Stimulated activated naive B cell treated with anti-CD40 and anti-IgM and Interleukin-4, amounts not matched to agents 10 μg/mL and 1 μg/mL and 100 μg/mL, for 72 hours (primary cell): ENCODE data around the gene XPC.

Experiments used
- ATAC-seq, 2 donors: fragments of 150-1000 bp; cut with Tn5 transposase; replicated peaks; 2 replicates each; pipeline ENCODE4 v1.10.0; 2021; ENCODE audit warnings: moderate library complexity in 1 of 2
- DNase-seq: peaks from one replicate; pipeline ENCODE4 v3.0.0; 2021
- H3K27ac Mint-ChIP-seq: one replicate; pipeline ENCODE4 v1.8.0; 2022; ENCODE audit warnings: mild to moderate bottlenecking, mixed read lengths
- H3K27me3 Mint-ChIP-seq, 2 donors: one replicate each; pipeline ENCODE4 v1.8.0; 2022; ENCODE audit warnings: mixed read lengths in 2 of 2
- H3K36me3 Mint-ChIP-seq, 2 donors: one replicate each; pipeline ENCODE4 v1.8.0; 2022; ENCODE audit warnings: mixed read lengths in 2 of 2, mild to moderate bottlenecking in 1 of 2
- H3K4me1 Mint-ChIP-seq, 2 donors: one replicate each; pipeline ENCODE4 v1.8.0; 2022; ENCODE audit warnings: mixed read lengths in 2 of 2, mild to moderate bottlenecking in 1 of 2
- H3K4me3 Mint-ChIP-seq, 2 donors: one replicate each; pipeline ENCODE4 v1.8.0; 2022; ENCODE audit warnings: mild to moderate bottlenecking in 2 of 2, mixed read lengths in 2 of 2, moderate library complexity in 1 of 2
- H3K9me3 Mint-ChIP-seq, 2 donors: one replicate each; pipeline ENCODE4 v1.8.0; 2022; ENCODE audit warnings: mixed read lengths in 2 of 2, mild to moderate bottlenecking in 1 of 2

XPC gene

DNA sequence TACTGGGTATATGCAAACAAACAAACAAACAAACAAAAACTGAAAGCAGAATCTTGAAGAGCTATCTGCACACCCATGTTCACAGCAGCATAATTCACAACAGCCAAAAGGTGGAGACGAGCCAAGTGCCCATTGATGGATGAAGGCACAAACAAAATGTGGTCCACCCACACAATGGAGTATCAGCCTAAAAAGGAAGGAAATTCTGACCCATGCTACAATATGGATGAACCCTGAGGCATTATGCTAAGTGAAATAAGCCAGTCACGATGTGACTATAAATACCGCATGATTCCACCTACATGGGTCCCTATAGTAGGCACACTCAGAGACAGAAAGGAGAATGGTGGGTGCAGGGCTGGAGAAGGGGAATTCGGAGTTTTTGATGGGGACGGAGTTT is 24.1 kb downstream of the XPC start:
- peaks cover 52 to 79% of the 10 kb centered on the region in 2 donors for H3K36me3 Mint-ChIP-seq
- no peaks in the 10 kb centered on the region for H3K9me3 Mint-ChIP-seq
- no peak overlapping the region for H3K4me3 Mint-ChIP-seq
- no peak overlapping the region for H3K27ac Mint-ChIP-seq
- H3K4me1 Mint-ChIP-seq, result peaks cover 6 to 21% of the 10 kb centered on the region in 2 donors
- ATAC-seq (no peak), DNase-seq (no peak)
- H3K27me3 Mint-ChIP-seq, result no peaks in the 10 kb centered on the region

DNA sequence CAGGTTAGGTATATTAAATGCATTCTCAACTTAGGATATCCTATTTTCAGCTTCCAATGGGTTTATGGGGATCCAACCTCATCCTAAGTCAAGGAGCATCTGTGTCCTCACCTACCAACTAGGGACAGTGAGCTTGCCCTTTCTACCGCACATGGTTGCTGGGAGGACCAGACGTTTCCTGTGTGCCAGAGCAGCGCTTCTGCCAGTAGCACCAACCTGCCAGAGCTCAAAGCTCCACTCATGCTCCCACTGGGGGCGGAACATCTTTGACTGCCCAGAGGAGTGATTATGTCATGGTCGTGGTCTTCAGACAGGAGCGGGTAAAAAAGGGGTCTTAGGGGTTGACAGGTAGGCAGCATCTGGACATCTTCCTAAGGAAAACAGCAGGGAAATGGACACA is 24.7 kb downstream of the XPC start:
- H3K4me3 Mint-ChIP-seq, result no peak overlapping the region
- ATAC-seq (no peak), DNase-seq (no peak)
- H3K27me3 Mint-ChIP-seq, result no peaks in the 10 kb centered on the region
- peaks cover 50 to 73% of the 10 kb centered on the region in 2 donors for H3K36me3 Mint-ChIP-seq
- no peaks in the 10 kb centered on the region for H3K9me3 Mint-ChIP-seq
- peaks cover 6 to 21% of the 10 kb centered on the region in 2 donors for H3K4me1 Mint-ChIP-seq
- no peak overlapping the region for H3K27ac Mint-ChIP-seq

DNA sequence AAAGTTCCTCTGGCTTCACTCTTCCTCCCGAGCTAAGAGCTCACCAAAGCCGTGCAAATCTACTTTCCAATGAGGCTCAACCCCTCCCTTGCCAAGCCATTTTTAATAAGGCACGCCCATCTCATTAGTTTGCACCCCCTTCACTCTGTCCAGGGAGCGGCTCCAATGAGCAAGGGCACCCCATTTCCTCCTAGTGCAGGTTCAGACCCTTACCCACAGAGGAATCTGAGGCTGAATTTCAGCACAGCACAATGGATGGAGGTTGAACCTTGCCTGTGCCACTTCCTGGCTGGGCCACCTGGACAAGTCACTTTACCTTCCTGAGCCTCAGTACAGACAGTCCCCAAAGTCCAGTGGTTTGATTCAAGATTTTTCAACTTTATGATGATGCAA is 25.4 kb downstream of the XPC start:
- Mint-ChIP-seq H3K9me3 (no peaks in the 10 kb centered on the region), H3K27ac (no peak overlapping the region), H3K4me3 (no peak overlapping the region), H3K27me3 (no peaks in the 10 kb centered on the region), H3K36me3 (peaks cover 44 to 66% of the 10 kb centered on the region in 2 donors), H3K4me1 (peaks cover 6 to 21% of the 10 kb centered on the region in 2 donors)
- ATAC-seq (no peak), DNase-seq (no peak)

DNA sequence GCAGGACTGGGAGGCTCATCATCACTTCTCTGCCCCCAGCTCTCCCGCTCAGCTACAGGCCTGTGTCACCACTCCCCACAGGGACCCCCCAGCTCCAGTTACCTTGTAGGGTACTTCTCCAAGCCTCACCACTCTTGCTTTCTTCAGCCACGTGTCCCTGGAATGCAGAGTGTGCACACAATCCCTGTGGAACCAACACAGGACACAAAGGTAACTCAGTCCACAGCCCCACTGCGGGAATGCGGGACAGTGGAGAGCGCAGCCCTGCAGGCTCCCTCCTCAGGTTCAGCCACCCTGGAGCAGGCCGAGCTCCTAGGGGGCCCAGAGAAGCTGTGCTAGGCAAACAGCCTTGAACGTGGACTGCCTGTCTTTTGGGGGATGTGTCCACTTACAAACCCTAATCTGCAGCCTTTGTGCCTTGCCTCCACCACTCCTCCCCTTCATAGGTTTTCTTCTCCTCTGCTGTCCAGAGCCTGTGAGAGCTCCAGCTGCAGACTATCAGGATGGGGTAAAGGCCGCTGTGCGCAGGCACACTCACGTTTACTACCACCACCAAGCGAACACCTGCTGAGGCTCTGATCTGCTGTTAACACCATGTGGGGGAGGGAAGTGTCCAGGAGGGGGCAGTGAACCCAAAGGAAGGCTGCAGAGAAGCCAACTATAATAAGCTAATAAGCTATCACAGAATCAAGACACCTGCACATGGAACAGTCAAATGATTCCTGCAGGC is 26.0 kb downstream of the XPC start:
- H3K9me3 Mint-ChIP-seq, result no peaks in the 10 kb centered on the region
- H3K27me3 Mint-ChIP-seq, result no peaks in the 10 kb centered on the region
- peak overlapping the region; percentile 59 for H3K27ac Mint-ChIP-seq
- H3K4me3 Mint-ChIP-seq, result no peak overlapping the region
- DNase-seq (no peak), ATAC-seq (no peak)
- peaks cover 43 to 66% of the 10 kb centered on the region in 2 donors for H3K36me3 Mint-ChIP-seq
- H3K4me1 Mint-ChIP-seq, result peaks cover 6 to 21% of the 10 kb centered on the region in 2 donors

DNA sequence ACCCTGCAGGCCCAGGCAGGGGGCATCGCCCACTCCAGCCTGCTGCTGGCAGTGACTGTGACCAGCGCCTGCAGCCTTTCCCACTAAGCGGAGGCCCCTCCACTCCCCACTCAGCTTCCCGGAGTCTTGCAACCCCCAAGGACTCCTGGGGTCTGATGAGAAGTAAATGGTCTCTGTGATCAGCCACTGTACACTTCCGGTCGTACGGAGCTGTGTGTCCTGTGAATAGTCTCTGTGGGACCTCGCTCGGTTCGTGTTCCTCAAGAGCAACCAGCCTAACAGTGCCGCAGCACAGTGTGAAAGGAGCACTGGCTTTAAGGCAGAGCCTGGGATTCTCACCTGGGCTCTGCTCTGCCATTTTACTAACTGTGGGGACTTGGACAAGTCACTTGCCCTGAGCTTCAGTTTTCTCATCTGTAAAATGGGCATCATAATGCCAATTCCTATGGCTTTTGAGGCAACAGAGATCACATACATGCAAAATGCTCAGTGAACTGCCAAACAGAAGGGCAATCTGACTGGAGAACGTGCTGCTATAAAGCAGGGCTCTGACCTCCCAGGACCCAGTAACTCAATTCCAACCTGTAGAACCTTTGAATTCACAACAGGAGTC is 26.8 kb downstream of the XPC start:
- H3K9me3 Mint-ChIP-seq, result no peaks in the 10 kb centered on the region
- H3K27ac Mint-ChIP-seq, result no peak overlapping the region
- peaks cover 38 to 67% of the 10 kb centered on the region in 2 donors for H3K36me3 Mint-ChIP-seq
- H3K4me3 Mint-ChIP-seq, result no peak overlapping the region
- no peak for DNase-seq
- ATAC-seq, result no peak
- peaks cover 6 to 21% of the 10 kb centered on the region in 2 donors for H3K4me1 Mint-ChIP-seq
- no peaks in the 10 kb centered on the region for H3K27me3 Mint-ChIP-seq

DNA sequence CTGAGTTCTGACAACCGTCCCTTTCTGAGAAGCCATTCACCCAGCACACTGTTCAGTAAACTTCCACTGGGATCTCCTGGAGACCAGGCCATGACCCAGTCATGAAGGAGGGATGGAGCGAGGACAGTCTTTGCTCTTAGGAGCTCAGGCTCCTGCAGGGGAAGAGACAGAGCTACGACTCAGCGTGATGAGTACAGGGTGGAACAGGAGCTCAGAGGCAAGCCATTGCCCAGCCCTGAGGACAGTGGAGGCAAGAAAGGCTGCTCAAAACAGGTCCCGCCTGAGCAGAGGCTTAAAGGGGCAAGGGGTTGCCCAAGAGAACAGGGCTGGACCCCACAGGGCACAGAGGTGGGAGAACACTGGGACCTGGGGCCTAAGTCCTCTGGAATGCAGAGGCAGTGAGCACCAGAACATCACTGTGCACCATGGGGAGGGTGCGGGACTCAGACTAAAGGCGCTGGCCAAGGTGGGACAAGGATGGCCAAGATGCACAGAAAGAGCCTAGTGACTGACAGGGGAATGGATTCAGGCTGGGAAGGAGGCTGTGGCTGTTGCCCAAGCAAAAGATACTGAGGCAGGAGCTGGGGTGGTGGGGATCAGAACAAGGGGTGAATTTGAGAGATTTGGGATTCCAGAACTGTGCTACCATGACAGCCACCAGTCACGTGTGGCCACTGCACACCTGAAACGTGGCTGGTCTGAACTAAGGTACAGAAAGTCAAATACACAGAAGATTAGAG is 27.7 kb downstream of the XPC start:
- Mint-ChIP-seq H3K36me3 (peaks cover 37 to 69% of the 10 kb centered on the region in 2 donors), H3K27ac (no peak overlapping the region), H3K27me3 (no peaks in the 10 kb centered on the region), H3K4me3 (no peak overlapping the region), H3K9me3 (no peaks in the 10 kb centered on the region), H3K4me1 (peaks cover 8 to 15% of the 10 kb centered on the region in 2 donors)
- no peak for DNase-seq
- ATAC-seq, result no peak

DNA sequence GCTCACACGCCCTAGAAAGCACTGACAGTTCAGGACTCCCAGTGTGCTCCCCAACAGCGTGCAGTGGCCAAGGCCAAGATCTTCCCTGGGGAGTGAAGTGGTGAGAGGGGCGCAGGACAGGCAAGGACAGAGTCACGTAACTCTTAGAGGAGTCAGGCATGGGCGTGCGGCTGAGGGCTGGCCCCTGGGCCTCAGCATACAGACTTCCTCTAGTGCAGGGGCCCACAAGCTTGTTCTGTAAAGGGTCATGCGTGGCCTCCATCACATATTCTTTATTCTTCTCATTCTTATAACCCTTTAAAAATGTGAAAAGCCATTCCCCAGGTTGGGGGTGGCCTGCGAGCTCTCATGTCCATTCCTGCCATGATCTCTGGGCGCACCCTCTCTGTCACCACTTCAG is 28.3 kb downstream of the XPC start:
- no peak overlapping the region for H3K4me3 Mint-ChIP-seq
- no peaks in the 10 kb centered on the region for H3K27me3 Mint-ChIP-seq
- DNase-seq, result no peak
- peaks cover 10 to 13% of the 10 kb centered on the region in 2 donors for H3K4me1 Mint-ChIP-seq
- no peak for ATAC-seq
- H3K27ac Mint-ChIP-seq, result no peak overlapping the region
- H3K9me3 Mint-ChIP-seq, result no peaks in the 10 kb centered on the region
- peaks cover 39 to 68% of the 10 kb centered on the region in 2 donors for H3K36me3 Mint-ChIP-seq

DNA sequence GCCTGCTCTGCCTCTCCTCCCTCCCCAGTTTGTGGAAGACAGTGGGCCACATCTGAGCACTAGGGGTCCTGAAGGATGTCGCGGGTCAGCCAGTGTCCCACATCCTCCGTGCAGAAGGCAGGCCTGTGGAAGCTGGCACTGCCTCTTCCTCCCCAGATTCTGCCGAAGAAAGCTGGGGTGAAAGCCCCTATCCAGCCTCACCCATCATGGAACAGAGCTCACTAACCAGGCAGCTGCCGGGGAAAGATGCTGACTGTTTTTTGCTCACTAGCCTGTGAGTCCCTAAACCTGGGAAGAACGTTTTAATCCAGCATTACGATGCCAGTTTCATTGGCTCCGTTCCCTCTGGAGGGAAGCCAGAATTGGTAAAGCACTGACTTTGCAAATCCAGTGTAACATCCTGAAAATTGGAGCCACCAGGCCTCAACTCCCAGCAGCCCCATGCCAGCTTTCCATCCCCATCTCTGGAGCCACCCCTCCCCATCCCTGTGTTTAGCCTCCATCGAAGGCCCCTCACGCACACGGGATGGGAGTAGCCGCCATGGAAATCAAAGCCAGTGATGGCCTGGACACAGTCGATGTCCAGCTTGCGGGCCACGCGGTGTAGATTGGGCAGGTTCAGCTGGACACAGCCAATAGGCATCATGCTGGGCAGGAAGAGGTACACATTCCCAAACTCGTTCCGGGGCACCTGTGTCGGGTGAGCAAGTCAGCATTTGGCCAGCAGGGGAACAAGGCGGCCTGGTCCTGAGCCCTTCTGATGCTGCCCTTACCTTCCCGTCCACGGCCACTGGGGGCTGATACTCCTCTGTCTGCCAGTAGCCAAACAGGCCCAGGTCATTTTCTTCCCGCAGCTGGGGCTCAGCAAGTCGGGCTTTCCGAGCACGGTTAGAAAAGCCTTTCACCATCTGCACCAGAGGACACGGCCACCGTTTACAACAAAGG is 30.1 kb downstream of the XPC start:
- DNase-seq (no peak), ATAC-seq (no peak)
- H3K4me1 Mint-ChIP-seq, result peaks cover 12 to 14% of the 10 kb centered on the region in 2 donors
- peak overlapping the region; percentile 86 for H3K27ac Mint-ChIP-seq
- H3K9me3 Mint-ChIP-seq, result no peaks in the 10 kb centered on the region
- no peaks in the 10 kb centered on the region for H3K27me3 Mint-ChIP-seq
- no peak overlapping the region for H3K4me3 Mint-ChIP-seq
- peaks cover 26 to 51% of the 10 kb centered on the region in 2 donors for H3K36me3 Mint-ChIP-seq

DNA sequence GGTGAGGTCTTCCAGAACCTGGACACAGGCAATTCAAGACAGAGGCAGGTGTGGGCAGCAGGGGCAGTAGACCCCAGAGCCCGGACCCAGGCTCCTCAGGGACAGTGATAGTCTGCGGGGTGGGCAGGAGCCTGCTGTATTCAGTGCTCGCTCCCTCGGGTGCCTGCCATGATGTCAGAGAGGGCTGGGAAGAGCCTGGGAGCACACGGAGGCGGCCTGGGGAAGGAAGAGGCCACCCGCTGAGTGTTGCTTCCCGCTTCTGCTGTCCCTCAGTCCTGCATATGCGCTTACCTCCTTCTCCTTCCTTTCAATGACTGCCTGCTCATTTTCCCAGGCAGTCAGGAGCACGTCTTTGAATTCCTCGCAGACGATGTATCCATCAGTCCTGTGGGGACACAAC is 30.8 kb downstream of the XPC start:
- no peak for ATAC-seq
- no peaks in the 10 kb centered on the region for H3K27me3 Mint-ChIP-seq
- H3K27ac Mint-ChIP-seq, result no peak overlapping the region
- DNase-seq, result no peak
- peaks cover 26 to 45% of the 10 kb centered on the region in 2 donors for H3K36me3 Mint-ChIP-seq
- no peaks in the 10 kb centered on the region for H3K9me3 Mint-ChIP-seq
- peaks cover 12 to 14% of the 10 kb centered on the region in 2 donors for H3K4me1 Mint-ChIP-seq
- H3K4me3 Mint-ChIP-seq, result no peak overlapping the region

DNA sequence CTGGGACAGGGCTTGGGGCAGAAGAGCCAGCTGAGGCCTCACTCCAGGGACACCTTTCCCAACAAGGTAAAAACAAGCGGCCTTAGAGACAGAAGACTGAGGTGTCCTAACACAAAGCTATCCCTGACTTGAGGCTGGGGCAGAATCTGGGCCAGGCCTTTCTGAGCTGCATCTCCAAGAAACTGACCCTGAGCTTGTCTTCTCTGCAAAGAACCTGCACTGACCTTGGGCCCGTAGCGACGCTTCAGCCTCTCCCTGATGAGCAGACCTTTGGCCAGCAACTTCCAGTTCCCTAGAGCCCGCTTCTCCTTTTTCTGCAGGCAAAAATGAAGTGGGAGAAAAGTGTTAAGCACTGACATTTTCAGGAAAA is 31.4 kb downstream of the XPC start:
- H3K4me3 Mint-ChIP-seq, result no peak overlapping the region
- DNase-seq, result no peak

DNA sequence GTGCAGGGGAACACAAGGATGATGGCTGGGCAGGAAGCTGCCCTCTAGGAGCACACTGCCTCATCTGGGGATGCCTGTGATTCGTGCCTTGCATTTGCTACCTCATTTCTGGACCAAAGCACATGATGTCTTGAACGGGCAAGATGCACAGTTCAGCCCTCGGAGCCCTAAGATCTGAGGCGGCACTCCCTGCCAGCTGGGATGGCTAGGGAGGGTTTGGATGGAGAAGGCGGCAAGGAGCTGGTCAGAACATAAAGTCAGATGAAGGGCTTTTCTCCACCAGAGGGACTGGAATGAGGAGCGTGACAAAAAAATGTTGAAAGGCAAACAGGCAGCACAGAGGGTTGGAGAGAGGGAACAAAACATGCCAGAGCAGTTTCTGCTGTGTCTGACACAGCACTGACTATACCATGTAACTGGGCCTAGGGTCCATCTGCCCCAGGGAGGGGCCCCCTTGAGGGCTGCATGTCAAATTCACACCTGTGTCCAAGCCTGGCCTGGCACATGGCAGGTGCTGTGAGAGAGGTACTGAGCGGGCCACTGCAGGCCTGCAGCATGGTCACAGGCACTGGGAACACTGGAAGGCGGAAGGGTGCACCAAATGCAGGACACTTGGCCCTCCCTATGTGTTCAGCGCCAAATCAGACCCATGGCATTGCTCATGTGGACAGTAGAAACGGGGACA is 31.9 kb downstream of the XPC start:
- H3K4me1 Mint-ChIP-seq, result peaks cover 14% of the 10 kb centered on the region in 2 donors
- peak overlapping the region; percentile 68 for H3K27ac Mint-ChIP-seq
- DNase-seq, result no peak
- H3K9me3 Mint-ChIP-seq, result no peaks in the 10 kb centered on the region
- H3K4me3 Mint-ChIP-seq, result no peak overlapping the region
- H3K36me3 Mint-ChIP-seq, result peaks cover 30 to 49% of the 10 kb centered on the region in 2 donors
- no peaks in the 10 kb centered on the region for H3K27me3 Mint-ChIP-seq
- ATAC-seq, result no peak

More for the DNA sequence above, 31.4 kb downstream of the XPC start:
- peaks cover 12 to 14% of the 10 kb centered on the region in 2 donors for H3K4me1 Mint-ChIP-seq
- H3K27me3 Mint-ChIP-seq, result no peaks in the 10 kb centered on the region
- H3K27ac Mint-ChIP-seq, result peak overlapping the region; percentile 5
- no peak for ATAC-seq
- H3K9me3 Mint-ChIP-seq, result no peaks in the 10 kb centered on the region
- peaks cover 25 to 44% of the 10 kb centered on the region in 2 donors for H3K36me3 Mint-ChIP-seq

DNA sequence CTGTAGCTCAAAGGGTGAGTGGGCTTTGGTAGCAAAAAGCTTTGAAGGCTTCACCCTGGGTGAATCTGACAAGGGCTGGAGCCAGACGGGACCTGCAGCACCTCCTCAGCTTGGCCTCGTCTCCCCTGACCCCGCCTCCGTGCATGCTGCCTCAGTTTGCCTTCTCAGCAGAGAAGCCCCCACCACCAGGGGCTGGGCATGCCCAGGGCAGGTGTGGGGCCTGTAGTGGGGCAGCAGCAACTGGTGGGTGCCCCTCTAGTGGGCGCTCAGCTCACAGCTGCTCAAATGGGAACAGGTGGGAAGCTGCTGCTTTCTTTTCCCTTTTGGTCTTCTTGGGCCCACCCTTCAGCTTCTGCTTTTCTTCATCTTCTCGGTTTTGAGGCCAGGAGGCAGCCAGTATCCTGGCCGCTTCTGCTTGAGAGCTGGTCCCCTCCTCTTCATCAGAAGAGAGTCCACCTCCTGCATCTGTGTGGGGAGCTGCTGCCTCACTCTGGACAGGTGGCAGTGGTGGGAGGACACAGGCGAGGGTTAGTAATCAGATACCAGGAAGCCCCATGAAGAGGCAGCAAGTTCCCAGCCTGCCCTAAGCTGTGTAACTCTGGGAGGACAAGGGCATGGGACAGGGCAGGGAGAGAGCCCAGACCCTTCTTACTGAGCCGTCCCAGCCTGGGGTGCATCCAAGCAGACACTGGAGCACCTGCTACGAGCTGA is 32.6 kb downstream of the XPC start:
- ATAC-seq (no peak), DNase-seq (no peak)
- no peaks in the 10 kb centered on the region for H3K27me3 Mint-ChIP-seq
- peak overlapping the region; percentile 86 for H3K27ac Mint-ChIP-seq
- H3K9me3 Mint-ChIP-seq, result no peaks in the 10 kb centered on the region
- no peak overlapping the region for H3K4me3 Mint-ChIP-seq
- peaks cover 14% of the 10 kb centered on the region in 2 donors for H3K4me1 Mint-ChIP-seq
- peaks cover 31 to 50% of the 10 kb centered on the region in 2 donors for H3K36me3 Mint-ChIP-seq

DNA sequence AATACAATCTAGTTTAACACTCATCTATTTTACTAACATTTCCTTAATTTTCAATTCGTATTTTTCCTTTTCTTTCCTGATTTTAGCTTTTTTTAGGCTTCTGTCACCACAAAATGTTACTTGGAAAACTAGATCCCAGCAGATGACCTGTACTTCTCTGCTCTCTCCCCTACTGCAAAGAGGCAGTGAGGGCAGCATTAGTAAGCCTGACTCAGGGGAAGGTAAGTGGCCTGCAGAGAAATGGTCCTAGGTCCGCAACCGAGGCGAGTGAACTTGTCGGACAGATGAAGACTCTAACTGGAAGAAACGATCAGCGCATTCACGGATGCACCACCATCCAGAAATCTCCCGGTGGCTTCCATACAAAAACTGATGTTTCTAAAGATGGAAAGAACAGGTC is 33.2 kb downstream of the XPC start:
- no peaks in the 10 kb centered on the region for H3K27me3 Mint-ChIP-seq
- ATAC-seq (no peak), DNase-seq (no peak)
- peak overlapping the region; percentile 52 for H3K27ac Mint-ChIP-seq
- H3K9me3 Mint-ChIP-seq, result no peaks in the 10 kb centered on the region
- H3K36me3 Mint-ChIP-seq, result peaks cover 26 to 48% of the 10 kb centered on the region in 2 donors
- peaks cover 14% of the 10 kb centered on the region in 2 donors for H3K4me1 Mint-ChIP-seq
- no peak overlapping the region for H3K4me3 Mint-ChIP-seq
